HFF-Myc (cell line): ENCODE data around the gene ZNF292.

ENCODE experiments used
- DNase-seq: peaks from one replicate; pipeline ENCODE4 v3.0.0-alpha.2; 2011; ENCODE audit warnings: low read depth; ENCODE audit errors: extremely low read depth
- H3K4me3 ChIP-seq: replicated peaks from 2 replicates; pipeline ENCODE4 v1.5.1; 2011; ENCODE audit warnings: low read depth, mild to moderate bottlenecking, control low read depth, low read length
- CTCF ChIP-seq: IDR thresholded peaks from 2 replicates; pipeline ENCODE4 v1.5.1; 2012; ENCODE audit warnings: mild to moderate bottlenecking, low read depth, low read length, control low read depth; ENCODE audit errors: missing control alignments

ZNF292 gene

DNA sequence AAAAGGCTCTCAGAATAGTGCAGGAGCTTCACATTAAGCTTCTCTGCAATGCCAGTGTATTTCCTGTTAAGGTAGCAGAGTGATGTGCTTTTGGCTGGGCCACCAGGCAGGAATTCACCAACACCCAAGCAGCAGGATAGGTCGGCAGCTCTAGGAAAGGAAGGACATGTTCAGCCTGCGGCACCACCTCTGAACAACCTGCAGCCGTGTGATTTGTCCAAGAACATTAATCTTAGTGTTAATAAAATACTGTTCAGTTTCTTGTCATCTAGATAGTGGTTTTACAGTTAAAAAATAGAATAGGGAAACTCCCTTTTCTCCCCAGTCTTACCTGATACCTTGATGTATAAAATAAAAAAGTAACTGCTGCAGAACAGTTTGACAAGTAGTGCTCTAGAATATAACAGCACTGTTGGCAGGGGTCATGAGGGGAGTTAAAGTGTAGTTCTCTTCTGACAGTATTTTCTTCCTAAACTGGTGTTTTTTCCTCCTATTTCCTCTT, 18.8 kb downstream of the ZNF292 start:
- TF ChIP-seq CTCF = no peak
- DNase-seq = no peak
- H3K4me3 ChIP-seq = no peak overlapping the region

DNA sequence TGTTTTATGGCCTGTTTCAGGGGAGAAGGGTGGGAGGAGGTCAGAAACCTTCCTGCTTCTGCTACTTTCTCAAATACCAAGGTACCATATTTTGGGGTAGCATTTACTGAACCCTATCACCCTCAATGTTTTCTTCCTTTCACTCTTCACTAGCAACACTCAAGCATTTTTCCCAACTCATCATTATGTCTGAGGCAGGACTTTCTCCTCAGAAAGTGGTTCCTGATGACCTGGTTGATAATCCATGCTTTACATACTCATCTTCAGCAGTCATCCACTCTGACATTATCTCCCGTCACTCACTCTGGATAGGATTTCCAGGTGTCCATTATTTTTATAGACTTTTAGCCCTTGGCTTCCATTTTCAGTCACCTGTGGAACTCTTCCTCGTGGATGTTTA, 21.1 kb downstream of the ZNF292 start:
- DNase-seq = no peak
- TF ChIP-seq CTCF = no peak
- H3K4me3 ChIP-seq = no peak overlapping the region

GRCh38 chr6:87180105-87180728, 24.9 kb downstream of the ZNF292 start:
- no peak for DNase-seq
- no peak for TF ChIP-seq CTCF
- no peak overlapping the region for H3K4me3 ChIP-seq

GRCh38 chr6:87181903-87182302, 26.5 kb downstream of the ZNF292 start:
- no peak overlapping the region for H3K4me3 ChIP-seq
- no peak for DNase-seq
- no peak for TF ChIP-seq CTCF

- TF ChIP-seq CTCF = no peak
- DNase-seq = no peak
These were observed 27.0 kb downstream of the ZNF292 start for GRCh38 chr6:87182321-87182720.

DNA sequence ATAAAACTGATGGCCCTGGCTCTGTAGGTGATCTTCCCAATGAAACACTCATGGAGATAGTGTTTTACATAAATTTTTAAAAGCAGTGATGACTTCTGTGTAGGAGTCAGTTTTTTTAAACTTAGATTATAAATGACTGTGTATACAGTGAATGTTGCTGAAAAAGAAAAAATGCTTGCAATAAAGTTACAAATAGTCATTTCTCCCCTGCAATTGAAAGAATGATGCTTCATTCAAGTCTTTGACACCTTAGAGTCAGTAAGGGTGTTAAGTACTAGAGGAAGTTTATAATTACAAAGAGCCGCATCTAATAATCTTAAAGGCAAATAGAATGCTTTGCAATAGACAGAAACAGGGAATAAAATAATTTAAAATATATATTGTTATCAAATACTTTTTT, 27.6 kb downstream of the ZNF292 start:
- TF ChIP-seq CTCF = no peak
- no peak overlapping the region for H3K4me3 ChIP-seq
- no peak for DNase-seq

More at GRCh38 chr6:87182321-87182720, 27.0 kb downstream of the ZNF292 start:
- no peak overlapping the region for H3K4me3 ChIP-seq

DNA sequence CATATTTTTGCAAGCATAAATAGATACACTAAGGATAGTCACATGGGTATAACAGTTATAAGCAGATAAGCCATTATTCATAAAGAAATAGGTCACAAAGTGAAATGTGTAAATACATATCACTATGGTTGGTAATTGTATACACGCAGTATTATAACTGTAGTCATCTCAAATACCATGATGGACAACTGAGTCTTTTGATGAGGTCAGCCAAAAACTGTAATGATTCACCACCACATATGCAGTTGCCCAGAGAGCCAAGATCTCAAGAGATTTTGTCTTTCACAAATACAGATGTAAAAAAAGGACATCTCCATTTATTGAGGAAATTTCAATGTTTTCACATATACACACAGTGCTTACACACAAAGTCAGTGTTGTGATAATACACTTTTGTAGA, 28.3 kb downstream of the ZNF292 start:
- H3K4me3 ChIP-seq = no peak overlapping the region
- no peak for TF ChIP-seq CTCF
- peak; percentile 2 for DNase-seq
